Dermis blood vessel endothelial cell (primary cell): ENCODE data around the gene GSTM2. TPM values are rescaled to one million over a fixed set of nuclear protein-coding genes. Genes with fewer than 3 reads are reported as not detected.

Source experiments
- DNase-seq: peaks from one replicate; pipeline ENCODE4 v3.0.0; 2010
- total RNA-seq: library from RNA; depleted of rRNA; stranded (reverse); fragments of >200 nt; gene quantifications from 2 replicates; pipeline ENCODE4 v1.2.3, GENCODE V29; 2014

Gene GSTM2
- total RNA-seq, 1 donor from 2014 or later = 4.1 TPM

GRCh38 chr1:109718495-109718894 is 50.6 kb downstream of the GSTM2 start:
- peak; percentile 46 for DNase-seq

GRCh38 chr1:109719337-109719837 is 51.5 kb downstream of the GSTM2 start:
- DNase-seq = peak; percentile 12

GRCh38 chr1:109721042-109721441 is 53.2 kb downstream of the GSTM2 start:
- no peak for DNase-seq

GRCh38 chr1:109721971-109722370 is 54.1 kb downstream of the GSTM2 start:
- DNase-seq = no peak

GRCh38 chr1:109722908-109723691 is 55.2 kb downstream of the GSTM2 start:
- no peak for DNase-seq

Other genes with a start within 250 kb of the GSTM2 start
- gene PSMA5, start 241.6 kb upstream of the GSTM2 start, total RNA-seq = 45.3 and 55.1 TPM in 2 replicates
- gene SYPL2, start 201.5 kb upstream of the GSTM2 start, total RNA-seq = under 0.01 TPM in 1 of 2 replicates, not detected in the other
- gene ATXN7L2, start 184.2 kb upstream of the GSTM2 start, total RNA-seq = 1.3 and 1.5 TPM in 2 replicates
- gene CYB561D1, start 174.0 kb upstream of the GSTM2 start, total RNA-seq = 6.5 and 7.5 TPM in 2 replicates
- gene AMIGO1, start 158.3 kb upstream of the GSTM2 start, total RNA-seq = 0.65 and 1.7 TPM in 2 replicates
- under 0.01 TPM in 1 of 2 replicates, not detected in the other for gene GPR61, start 128.2 kb upstream of the GSTM2 start, total RNA-seq
- 16.3 and 22.9 TPM in 2 replicates for gene GNAI3, start 119.4 kb upstream of the GSTM2 start, total RNA-seq
- gene GNAT2, start 48.4 kb upstream of the GSTM2 start, total RNA-seq = not detected in 2 replicates
- gene AMPD2, start 48.2 kb upstream of the GSTM2 start, total RNA-seq = 32.0 and 40.4 TPM in 2 replicates
- gene GSTM4, start 12.0 kb upstream of the GSTM2 start, total RNA-seq = 1.5 and 2.7 TPM in 2 replicates
- gene GSTM1, start 19.8 kb downstream of the GSTM2 start, total RNA-seq = 8.5 TPM in 1 of 2 replicates, not detected in the other
- gene GSTM5, start 44.2 kb downstream of the GSTM2 start, total RNA-seq = under 0.01 TPM in 1 of 2 replicates, not detected in the other
- 25.1 and 54.1 TPM in 2 replicates for gene GSTM3, start 73.0 kb downstream of the GSTM2 start, total RNA-seq
- gene EPS8L3, start 95.9 kb downstream of the GSTM2 start, total RNA-seq = not detected in 2 replicates
- gene CSF1, start 242.8 kb downstream of the GSTM2 start, total RNA-seq = 19.6 and 21.1 TPM in 2 replicates